GM19468 (cell line): Measurements from ENCODE around the gene ADGRG7.
"Not testable (repeated sequence)": the region's sequence is repeated elsewhere in the genome, so short reads cannot be mapped to it uniquely, and the experiment has no call there.

Source experiments
- ATAC-seq: cut with Tn5 transposase; IDR thresholded peaks from one replicate; pipeline ENCODE4 v1.9.1; 2021; ENCODE audit warnings: mild to moderate bottlenecking, moderate library complexity, moderate number of reproducible peaks; ENCODE audit not compliant: unreplicated experiment; ENCODE audit errors: extremely low read depth

The ADGRG7 gene

GRCh38 chr3:100609305-100609704 is at the start of gene ADGRG7:
TSS of gene ADGRG7 (plus strand) at chr3:100609601. CDS start at chr3:100609857, 256 bp downstream.
- ATAC-seq, result no peak

- no peak for ATAC-seq
Observed at GRCh38 chr3:100560426-100560825, 49.0 kb upstream of the ADGRG7 start.

- ATAC-seq, result no peak
Observed at GRCh38 chr3:100561459-100562158, 47.8 kb upstream of the ADGRG7 start.

GRCh38 chr3:100562224-100562857 is 47.1 kb upstream of the ADGRG7 start:
- no peak for ATAC-seq

DNA sequence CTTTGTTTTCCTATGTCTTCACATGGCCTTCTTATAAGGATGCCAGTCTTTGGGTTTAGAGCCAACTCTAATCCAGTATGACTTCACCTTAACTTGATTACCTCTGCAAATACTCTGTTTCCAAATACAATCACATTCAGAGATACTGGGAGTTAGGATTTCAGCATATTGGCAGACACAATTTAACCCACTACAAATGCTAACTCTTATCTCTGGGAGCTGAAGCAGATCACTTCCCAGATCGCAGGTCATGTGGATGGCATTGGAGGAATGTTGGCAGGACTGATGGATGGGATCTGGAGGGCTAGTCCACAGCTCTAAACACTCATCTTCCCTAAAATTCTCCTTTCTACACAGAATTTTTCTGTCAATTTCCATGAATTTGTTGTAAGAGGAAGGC is 46.2 kb upstream of the ADGRG7 start:
- ATAC-seq, result no peak

DNA sequence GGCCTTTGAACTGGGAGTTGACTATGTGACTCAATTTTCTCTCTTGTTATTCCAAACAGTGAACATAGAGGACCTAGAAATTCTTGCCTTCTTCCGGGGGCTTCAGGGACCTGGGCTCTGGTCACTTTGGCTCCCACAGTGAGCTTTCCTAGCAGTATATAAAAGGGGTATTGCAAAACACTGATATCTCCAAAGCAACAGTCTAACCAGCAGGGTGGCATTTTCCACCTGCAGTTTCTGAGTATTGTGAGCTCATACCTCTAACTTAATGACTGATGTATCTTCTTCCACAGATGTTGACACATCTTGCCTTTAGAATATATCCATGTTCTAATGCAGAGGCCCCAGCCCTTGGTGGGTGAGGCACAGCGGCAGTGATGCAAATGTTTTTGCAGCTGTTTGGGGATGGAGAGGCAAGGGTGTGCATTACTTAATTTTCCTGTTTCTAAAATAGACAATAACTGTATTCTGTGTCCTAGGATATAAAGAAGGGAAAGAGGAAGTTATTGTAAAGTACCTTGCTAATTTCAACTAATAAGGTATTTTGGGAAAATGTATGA is 45.7 kb upstream of the ADGRG7 start:
- ATAC-seq, result no peak

DNA sequence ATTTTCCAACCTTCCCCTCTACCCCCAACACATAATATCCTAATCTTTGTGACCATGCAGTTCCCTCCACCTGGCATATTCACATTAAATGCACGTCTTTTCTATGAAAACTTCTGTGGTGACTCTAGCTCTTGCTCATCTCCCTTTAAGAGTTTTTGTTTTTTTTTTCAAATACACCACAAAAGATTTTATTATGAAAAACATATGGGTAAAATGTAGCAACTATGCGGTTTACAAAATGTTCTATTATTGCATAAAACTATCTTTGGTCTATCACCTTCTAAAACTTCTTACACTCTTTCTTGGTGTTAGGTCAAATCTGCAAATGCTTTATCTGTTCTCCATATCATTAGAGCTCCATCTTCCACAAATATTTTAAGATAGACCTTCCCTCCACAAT is 38.6 kb upstream of the ADGRG7 start:
- no peak for ATAC-seq

DNA sequence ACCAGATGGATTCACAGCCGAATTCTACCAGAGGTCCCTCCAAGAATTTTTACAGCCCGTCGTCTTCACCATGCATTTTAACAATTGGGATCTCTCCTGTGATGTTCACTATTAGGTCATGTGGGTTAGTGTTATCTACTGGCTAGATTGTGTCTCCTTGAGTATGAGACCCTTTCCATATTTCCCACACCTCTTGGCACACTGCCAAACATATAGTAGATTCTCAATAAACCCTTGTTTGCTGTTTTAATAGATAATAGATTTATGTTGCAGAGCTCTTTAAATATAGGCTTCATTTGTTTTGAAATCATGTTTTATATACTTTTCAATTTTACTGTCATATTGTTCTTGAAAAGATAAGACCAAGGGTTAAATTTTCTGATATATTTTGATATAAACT is 34.9 kb upstream of the ADGRG7 start:
- ATAC-seq, result no peak

- ATAC-seq, result no peak
Observed at GRCh38 chr3:100575704-100576103, 33.7 kb upstream of the ADGRG7 start.

- no peak for ATAC-seq
Observed at GRCh38 chr3:100577382-100578008, 31.9 kb upstream of the ADGRG7 start.

- no peak for ATAC-seq
Observed at GRCh38 chr3:100578646-100579045, 30.8 kb upstream of the ADGRG7 start.

- no peak for ATAC-seq
Observed at GRCh38 chr3:100580147-100580546, 29.3 kb upstream of the ADGRG7 start.

DNA sequence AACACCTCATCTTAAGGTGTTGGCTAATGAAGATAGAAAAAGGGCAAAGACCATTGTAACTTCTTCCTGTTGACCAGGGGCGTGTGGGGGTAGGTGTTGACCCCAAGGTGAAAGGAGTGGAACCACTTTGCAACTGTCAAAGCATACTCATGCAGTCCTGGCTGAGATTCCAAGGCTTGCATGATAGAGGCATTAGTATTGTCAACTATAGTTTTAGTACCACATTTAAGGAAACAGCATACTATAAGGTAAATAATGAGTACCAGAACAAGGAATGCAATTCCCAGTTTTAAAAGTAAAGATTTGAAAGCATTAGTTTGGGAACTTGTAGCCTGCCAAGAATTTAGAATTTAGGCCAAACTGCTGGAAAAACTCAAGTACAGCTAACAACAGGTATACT is 27.8 kb upstream of the ADGRG7 start:
- ATAC-seq, result no peak

DNA sequence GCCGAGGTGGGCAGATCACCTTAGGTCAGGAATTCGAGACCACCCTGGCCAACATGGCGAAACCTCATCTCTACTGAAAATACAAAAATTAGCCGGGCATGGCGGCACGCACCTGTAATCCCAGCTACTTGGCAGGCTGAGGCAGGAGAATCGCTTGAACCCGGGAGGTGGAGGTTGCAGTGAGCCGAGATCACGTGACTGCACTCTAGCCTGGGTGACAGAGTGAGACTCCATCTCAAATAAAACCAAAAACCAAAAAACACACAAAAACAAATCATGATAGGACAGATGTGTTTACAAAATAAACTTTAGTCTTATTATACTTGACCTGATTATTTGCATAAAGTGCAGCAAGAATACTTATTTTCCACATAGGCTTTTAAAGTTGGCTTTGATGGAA is 27.2 kb upstream of the ADGRG7 start:
- ATAC-seq, result not testable (repeated sequence)

GRCh38 chr3:100584101-100584660 is 25.2 kb upstream of the ADGRG7 start:
- ATAC-seq, result no peak

GRCh38 chr3:100586832-100587231 is 22.6 kb upstream of the ADGRG7 start:
- ATAC-seq, result no peak

- no peak for ATAC-seq
Observed at GRCh38 chr3:100588251-100588650, 21.1 kb upstream of the ADGRG7 start.

DNA sequence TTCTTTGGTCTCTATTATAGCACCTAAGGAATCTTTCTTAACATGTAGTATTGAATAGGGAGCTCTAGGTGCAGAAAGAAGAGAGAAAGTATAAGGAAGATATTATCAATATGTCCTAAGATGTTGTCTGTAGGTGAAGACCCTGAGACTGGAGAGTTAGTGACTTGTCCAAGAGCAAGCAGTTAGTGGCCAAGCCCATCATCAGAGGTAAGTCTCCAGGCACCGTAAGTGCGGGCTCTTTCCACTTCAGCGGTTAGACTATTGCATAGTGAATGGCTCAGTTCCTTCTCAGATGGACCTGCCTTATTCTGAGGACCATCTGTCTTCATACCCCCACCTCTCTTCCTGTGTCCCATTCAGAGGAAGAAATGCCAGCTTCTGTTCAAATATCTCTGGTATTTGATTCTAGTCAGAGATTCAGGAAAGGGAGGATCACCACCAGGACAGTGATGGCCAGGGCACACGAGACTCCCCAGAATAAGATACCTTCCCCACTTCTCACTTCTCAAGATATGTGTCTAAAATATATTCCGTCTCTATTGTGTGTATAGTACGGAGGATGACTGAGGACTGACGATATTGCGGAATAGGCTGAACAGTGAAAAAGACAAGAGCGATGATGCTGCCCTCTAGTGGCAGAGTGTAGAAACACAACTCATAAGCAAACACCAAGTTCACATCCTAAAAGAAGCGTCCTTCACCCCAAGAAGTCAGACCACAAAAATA is 19.1 kb upstream of the ADGRG7 start:
- ATAC-seq, result no peak

GRCh38 chr3:100590840-100591147 is 18.6 kb upstream of the ADGRG7 start:
- ATAC-seq, result no peak

GRCh38 chr3:100591411-100591810 is 18.0 kb upstream of the ADGRG7 start:
- no peak for ATAC-seq
